Renal cortical epithelial cell (primary cell): ENCODE data around the gene CDC25C. TPM values are rescaled to one million over a fixed set of nuclear protein-coding genes. Genes with fewer than 3 reads are reported as not detected.

Source experiments
- total RNA-seq: library from RNA; depleted of rRNA; stranded (reverse); fragments of >200 nt; gene quantifications from 2 replicates; pipeline ENCODE4 v1.2.3, GENCODE V29; 2014

CDC25C gene
- total RNA-seq, 1 donor from 2014 or later = 0.35 TPM

Other genes with a start within 250 kb of the CDC25C start
- not detected in 2 replicates for gene WNT8A, start 247.8 kb downstream of the CDC25C start, total RNA-seq
- gene NME5, start 192.4 kb downstream of the CDC25C start, total RNA-seq = 7.1 and 17.1 TPM in 2 replicates
- 16.0 and 51.3 TPM in 2 replicates for gene BRD8, start 153.2 kb downstream of the CDC25C start, total RNA-seq
- 1.3 and 17.9 TPM in 2 replicates for gene KIF20A, start 152.7 kb downstream of the CDC25C start, total RNA-seq
- 31.8 and 35.0 TPM in 2 replicates for gene CDC23, start 118.5 kb downstream of the CDC25C start, total RNA-seq
- not detected in 2 replicates for gene GFRA3, start 57.2 kb downstream of the CDC25C start, total RNA-seq
- 26.2 and 29.2 TPM in 2 replicates for gene FAM53C, start 6.5 kb upstream of the CDC25C start, total RNA-seq
- 44.5 and 79.7 TPM in 2 replicates for gene KDM3B, start 20.9 kb upstream of the CDC25C start, total RNA-seq
- 2.1 and 7.6 TPM in 2 replicates for gene REEP2, start 107.3 kb upstream of the CDC25C start, total RNA-seq
- gene EGR1, start 133.7 kb upstream of the CDC25C start, total RNA-seq = 1.2 and 12.3 TPM in 2 replicates
- 135 and 213 TPM in 2 replicates for gene ETF1, start 211.4 kb upstream of the CDC25C start, total RNA-seq
- gene HSPA9, start 243.6 kb upstream of the CDC25C start, total RNA-seq = 386 and 419 TPM in 2 replicates